HG02943 (cell line): ENCODE results near the gene ZNF324.
A peak's percentile ranks its signal among the peaks of the same experiment; 100 is the strongest.
"Not testable (repeated sequence)": the region's sequence is repeated elsewhere in the genome, so short reads cannot be mapped to it uniquely, and the experiment has no call there.

ENCODE experiments used
- ATAC-seq: cut with Tn5 transposase; IDR thresholded peaks from one replicate; pipeline ENCODE4 v1.9.1; 2021; ENCODE audit warnings: mild to moderate bottlenecking, low read depth, moderate library complexity; ENCODE audit not compliant: unreplicated experiment

ZNF324 gene

DNA sequence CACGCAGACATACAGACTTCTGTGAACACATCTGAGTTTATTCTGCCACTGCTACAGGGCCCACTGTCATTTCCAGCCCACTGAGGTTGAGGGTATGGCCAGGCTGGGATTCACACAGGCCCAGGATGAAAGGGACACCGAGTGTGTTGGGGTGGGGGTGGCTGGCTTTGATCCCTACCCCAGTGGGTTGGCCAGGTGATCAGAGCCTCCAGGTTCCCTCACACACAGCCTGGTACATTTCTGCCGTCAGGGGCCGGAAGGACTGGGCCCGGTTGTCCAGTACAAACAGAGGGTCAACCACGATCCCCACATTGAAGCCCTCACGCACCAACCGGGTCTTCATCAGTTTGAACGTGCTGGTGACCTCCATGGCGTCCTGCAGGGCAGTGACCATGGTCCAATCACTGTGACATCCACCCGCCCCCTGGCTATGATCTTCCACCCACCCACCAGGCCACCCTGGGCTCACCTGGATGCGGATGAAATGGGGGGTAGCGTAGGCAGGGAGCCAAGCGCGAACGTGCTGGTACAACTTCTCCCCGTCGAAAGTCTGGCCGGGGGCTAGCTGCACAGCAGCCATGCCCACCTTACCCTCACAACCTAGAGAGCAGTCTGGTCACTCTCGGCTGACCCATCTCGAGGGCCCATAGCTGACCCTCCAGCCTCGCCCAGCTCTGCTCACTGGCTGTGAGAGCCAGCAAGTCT is 31.6 kb downstream of the ZNF324 start:
- ATAC-seq: no peak

DNA sequence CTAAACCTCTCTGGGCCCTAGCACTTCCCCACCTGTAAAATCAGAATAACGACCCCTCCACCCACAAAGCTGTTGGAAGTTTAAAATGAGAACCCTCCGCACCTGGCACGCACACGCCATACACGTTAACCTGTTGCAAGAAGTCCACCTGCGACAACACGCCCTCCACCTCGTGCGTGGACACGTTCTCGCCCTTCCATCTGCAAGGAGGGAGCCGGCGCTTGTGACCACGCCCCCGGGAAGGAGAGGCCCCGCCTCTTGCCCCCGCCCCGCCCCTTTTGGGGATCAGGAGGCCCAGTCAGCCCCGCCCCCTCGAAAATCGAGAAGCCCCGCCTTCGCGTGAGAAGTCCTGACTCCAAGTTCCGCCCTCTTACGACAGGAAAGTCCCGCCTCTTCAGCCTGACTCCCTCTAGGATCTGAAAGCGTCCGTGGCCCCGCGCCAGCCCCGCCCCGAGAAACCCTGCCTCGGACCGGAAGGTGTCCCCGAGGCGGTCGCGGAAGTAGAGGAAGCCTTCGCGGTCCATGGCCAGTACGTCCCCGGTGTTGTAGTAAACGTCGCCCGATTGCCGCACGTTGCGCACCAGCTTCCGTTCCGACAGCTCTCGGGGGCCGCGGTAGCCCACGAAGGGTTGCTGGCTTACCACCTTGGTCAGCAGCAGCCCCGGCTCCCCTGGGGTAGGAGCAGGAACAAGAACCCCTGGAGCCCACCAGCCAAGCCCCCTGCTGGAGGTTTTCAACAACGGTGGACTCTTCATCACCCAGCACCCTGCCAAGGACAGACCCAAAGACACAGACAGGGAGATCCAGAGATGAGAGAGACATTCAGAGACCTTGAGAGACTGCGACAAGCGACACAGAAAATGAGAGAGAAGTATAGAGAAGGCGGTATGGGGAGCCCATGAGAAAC is 32.4 kb downstream of the ZNF324 start:
- peak; percentile 77 for ATAC-seq

DNA sequence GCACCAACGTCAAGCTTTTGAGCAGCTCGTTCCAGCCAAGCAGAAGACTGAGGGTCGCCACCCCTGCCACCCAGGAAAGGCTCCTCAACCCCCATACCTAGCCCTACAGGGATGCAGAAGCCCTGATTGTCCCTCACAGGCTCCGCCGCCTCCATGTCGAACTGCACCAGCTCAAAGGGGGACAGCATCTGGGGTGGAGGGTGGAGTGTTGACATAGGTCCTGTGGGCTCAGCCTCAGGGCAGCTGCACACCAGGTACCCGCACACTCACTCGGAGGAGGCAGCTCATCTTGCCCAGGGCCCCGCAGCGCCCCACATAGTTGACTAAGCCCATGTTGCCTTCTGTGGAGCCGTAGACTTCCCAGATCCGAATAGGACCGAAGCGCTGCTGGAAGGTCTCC is 33.4 kb downstream of the ZNF324 start:
- ATAC-seq: no peak

DNA sequence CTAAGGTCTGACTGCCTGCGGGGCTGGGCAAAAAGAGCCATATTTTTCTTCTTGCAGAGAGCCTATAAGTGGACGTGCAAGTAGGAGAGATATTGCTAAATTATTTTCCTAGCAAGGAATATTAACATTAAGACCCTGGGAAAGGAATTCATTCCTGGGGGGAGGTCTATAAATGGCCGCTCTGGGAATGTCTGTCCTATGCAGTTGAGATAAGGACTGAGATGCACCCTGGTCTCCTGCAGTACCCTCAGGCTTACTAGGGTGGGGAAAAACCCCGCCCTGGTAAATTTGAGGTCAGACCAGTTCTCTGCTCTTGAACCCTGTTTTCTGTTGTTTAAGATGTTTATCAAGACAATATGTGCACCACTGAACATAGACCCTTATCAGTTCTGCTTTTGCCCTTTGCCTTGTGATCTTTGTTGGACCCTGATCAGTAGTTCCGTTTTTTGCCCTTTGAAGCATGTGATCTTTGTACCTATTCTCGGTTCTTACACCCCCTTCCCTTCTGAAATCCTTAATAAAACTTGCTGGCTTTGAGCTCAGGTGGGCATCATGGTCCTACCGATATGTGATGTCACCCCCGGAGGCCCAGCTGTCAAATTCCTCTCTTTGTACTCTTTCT is 40.8 kb downstream of the ZNF324 start:
- not testable (repeated sequence) for ATAC-seq

DNA sequence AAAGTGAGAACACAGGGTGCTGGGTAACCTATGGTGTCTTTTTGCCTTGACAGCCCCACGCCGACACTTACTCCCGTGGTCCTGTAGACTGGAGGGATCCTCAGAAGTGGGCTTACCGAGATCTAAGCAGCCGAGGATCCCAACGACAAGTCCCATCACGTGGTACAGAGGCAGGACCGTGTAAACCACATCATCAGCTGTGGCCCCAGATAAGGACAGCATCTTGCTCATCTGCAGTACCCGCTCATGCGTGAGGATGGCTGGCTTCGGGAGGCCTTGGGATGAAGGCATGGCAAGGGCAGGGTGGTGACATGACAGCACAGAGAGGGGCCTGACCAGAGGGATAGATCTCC is 42.8 kb downstream of the ZNF324 start:
- ATAC-seq: no peak

DNA sequence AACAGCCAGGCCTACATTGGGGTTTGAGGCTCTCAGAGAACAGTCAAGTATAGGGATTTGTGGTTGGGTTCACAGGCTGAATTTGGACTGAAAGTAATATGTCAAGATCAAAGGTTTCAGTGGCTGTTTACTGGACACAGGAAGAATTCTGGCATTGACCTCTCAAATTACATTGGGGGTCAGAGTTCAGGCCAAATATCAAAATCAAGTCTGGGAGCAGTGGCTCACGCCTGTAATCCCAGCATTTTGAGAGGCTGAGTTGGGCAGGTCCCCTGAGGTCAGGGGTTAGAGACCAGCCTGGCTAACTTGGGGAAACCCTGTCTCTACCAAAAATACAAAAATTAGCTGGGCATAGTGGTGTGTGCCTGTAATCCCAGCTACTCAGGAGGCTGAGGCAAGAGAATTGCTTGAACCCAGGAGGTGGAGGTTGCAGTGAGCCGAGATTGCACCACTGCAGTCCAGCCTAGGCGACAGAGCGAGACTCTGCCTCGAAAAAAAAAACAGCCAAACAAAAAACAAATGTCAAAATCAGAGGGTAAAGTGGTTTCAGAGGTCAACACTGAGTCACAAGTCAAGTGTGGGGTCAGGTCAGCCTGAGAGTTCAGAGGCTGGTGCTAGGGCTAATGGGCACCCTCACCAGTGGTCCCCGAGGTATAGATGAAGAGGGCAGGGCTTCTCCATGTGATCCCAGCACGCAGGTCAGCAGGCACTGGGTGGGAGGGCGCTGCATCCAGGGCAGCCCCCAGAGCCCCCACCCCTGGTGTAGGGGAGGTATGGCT is 43.4 kb downstream of the ZNF324 start:
- no peak for ATAC-seq

DNA sequence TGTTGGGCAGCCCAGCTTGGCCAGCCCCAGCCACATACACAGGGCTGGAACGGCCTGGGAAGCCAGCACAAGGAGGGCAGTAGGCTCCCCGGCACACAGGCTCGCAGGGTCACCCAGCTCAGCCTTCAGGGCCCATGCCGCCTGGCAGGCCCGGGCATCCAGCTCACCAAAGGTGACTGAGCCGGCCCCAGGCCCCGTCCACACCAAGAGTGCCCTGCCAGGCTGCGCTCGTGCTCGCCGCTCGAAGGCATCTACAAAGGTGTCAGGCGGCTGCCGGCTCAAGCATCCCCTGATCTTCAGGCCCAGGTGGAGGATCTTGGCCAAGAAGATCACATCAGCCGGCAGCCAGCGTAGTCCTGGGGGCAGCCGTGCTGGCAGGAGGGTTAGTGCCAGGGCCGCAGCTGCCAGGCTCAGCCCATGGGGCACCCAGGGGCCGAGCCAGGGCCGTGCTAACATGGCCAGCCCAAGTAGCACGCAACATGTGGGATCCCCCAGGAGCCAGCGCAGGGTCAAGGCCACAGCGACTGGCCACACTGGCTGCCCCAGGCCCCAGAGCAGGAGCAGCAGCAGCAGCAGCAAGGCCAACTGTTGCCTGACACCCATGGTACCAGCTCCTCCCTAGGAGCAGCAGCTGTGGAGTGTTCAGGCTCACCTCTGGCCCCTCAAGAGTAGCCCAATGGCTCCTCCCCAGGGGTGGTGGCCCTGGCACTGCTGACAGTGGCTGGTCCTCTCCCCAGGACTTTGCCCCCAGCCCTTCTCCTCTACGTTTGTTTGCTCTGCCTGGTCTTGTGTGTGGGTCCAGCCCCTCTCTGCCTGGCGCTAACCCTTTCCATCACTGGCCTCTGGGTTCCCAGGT is 44.7 kb downstream of the ZNF324 start, which contains the start of gene SLC27A5:
Gene SLC27A5, minus strand, starts transcription at position 640 of the 856 bp plus-strand sequence. Its CDS starts 37 bp downstream, at position 603.
- ATAC-seq: no peak

DNA sequence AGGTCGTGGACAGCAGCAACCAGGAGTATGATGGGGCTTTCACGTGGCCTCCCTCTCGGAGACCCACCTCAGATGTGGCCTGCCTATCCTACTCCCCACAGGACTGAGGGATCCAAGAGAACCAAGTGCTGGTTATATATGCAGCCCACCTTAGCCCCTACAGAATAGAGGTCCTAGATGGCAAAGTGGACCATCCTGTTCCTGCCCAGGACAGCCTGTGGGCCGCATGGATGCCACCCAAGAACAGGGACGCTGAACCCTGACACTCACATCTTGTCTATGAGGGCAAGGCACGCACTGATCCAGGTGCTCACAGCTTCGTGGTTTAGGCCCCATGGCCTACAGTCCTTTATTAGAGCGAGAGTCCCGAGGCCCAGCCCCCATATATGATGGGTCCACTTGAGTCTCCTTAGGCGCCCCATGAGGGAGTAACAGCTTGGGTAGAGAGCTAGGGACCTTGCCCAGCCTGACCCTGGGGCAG is 46.4 kb downstream of the ZNF324 start:
- ATAC-seq: no peak

DNA sequence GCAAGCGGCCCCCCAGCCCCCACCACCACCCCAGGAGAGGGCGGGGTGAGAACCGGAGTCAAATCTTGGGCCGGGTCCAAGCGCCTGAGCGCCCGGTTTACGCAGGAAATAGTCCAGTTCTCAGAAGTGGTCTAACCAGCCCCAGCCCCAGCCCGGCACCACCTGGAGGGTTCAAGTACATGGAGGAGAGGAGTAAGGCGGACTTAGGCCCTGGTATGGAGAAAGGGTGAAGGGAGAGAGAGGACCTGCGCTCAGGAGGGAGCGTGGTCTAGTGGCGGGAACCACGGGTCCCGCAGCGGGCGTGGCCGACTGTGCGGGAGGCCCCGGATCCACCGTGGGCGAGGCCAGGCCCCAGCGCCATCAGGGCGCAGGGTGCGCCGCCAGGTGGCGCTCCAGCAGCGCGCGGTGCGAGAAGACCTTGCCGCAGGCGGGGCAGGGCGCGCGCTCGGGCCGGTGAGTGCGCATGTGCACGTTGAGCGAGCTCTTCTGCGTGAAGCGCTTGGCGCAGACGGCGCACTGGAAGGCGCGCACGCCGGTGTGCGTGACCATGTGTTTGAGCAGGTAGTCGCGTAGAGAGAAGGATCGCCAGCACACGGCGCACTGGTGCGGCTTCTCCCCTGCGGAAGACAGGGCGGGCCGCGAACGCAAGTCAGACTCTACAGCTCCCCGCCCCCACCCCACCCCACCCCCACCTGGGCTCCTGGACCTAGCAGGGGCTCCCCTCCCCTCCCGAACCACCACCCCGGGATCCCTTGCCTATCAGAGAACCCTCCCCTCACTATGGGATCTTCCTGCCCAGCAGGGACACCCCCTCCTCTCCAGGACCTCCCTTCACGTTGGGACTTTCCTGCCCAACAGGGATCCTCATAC is 47.0 kb downstream of the ZNF324 start:
- ATAC-seq: no peak

DNA sequence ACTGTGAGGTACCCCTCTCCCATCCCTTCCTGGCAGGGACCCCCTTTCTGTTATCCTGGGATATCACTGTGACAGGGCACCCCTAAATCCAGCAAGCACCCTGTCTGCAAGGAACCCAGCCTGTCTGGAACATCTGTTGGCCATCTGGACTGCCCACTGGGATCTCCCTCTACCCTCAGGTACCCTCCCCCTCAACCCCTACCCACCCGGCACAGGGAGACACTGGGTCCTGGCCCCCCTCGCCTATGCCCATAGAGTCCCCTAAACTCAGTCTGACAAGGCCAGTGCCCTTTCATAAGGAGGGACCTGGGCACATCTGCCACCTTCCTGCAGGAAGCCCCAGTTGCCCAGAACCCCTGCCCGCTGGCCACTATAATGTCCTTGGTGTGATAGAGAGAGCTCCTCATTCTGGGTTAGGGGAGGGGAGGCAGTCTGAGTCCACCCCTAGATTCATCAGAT is 47.7 kb downstream of the ZNF324 start:
- no peak for ATAC-seq

DNA sequence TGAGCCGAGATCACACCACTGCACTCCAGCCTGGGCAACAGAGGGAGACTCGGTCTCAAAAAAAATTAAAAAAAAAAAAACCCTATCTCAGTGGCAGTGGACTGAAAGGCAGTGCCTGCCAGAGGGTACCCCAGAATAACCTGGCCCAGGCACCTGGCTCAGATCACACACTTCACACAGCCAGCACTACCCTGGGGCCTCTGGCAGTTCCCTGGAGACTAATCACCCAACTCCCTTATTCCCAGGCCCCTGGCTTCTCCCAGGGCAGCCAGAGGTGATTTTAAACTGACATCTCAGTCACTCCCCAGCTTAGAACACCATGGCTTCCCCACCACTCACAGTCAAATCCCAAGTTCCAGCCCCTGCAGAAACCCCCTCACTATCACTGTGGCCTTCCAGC is 48.4 kb downstream of the ZNF324 start:
- no peak for ATAC-seq

DNA sequence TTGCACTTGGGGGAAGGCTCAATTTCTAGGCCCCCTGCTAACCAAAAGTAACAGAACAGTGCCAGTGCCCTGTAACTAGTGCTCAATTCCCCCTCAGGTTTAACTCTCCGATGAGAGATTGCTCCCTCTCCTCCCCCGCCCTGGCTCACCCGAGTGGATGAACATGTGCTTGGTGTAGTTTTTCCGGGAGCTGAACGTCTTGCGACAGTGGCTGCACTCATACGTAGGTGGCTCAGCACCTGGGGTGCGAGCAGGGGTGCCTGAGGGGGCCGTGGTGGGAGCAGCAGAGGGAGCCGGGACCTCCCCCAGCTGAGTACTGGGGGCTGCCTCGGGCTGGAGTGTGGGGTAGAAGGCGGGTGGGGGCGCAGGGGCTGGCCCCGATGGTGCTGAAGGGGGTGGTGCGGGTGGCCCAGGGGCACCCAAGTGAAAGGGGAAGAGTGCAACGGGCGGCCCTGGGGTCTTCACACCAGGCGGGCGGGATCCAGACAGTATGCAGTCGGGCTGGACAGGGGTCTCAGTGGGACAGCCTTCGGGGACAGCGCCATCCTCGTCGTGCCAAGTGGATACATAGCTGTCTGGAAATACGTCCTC is 49.5 kb downstream of the ZNF324 start:
- ATAC-seq: no peak

DNA sequence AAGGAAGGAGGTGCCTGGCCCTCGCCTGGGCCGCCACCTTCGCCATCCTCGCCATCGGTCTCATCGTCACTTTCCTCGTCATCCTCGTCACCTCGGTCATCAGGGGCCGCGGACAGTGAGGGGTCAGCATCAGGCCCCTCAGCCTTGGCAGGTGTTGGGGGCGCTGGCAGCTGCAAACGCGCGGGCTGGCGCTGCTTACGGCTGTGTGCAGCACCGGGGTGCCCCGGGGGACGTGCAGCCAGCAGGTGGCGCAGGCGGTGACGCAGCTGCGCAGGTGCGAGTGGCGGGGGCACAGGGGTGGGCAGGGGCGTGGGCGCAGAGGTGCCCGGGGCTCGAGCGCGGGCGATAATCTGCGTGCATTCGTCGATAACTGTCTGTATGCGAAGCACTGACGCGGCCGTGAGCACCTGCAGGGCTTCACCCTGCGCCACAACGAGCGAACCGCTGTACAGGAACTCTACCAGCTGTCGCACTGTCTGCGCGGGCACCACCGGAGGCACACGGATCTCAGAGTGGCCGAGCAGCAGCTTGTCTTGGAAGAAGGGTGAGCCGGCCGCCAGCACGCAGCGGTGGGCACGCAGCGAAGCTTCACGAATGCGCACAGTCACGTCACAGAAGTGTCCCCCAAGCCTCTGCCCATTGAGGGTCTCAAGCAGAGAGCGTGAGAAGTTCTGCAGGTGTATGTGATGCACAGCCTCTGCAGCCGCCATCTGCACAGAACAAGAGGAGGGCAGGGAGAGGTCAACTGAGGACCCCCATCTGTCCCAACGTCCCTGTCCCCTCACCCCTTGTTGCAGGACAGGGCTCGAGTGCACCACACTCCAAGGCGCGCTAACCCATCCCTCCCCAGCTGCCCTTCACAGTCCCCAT is 50.3 kb downstream of the ZNF324 start:
- ATAC-seq: no peak

DNA sequence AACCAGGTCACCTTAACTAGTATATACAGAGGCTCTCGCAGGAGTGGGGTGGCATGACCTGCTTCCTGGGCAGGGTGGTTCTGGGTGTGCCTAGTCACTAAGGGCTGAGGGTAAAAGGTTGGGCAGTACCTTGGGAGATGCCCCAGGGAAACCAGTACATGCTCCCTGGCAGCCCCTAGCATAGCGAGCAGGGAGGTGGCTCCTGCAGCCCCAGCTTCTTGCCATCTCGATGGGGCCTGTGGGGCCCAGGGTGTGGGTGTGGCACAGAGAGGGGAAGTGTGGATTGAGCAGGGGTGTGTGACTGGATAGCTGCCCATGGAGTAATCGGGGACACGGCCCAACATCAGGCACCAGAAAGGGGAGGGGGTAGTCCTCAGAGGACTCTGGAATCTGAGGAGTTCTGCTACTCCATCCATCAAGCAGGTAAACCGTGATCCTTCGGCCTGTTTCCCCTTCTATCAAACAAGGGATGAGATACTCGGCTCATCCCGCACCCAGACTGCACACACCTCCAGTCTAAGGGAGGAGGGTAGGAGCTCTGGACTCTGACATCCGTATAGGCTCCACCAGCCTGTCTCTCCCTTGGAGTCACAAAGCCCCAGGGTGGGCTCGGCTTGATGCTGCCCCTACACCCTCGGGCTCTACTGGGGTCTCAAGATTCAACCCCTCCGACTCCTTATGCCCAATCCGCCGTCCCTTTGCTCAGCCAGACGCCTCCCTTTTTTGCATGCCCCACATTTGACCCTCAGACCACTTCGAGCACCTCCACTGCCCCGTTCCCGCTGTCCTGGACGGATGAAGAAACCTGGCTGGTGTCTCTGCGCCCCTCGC is 51.6 kb downstream of the ZNF324 start:
- ATAC-seq: no peak

DNA sequence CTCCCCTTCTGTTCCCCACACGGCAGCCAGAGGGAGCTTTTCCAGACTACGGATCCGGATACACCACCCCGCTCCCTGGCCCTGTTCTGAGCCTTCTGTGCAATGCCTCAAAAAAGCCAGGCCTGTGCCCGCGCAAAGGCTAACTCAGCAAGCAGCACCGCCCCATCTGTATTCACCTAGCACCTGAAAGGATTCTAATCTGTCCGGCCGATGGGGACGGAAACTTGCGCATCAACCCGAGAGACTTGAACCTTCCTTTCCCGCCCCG is 52.1 kb downstream of the ZNF324 start:
- peak; percentile 14 for ATAC-seq
